SK-N-DZ (cell line): ENCODE data around the gene NRL.

Experiments used
- DNase-seq: peaks from one replicate; pipeline ENCODE4 v3.0.0-alpha.2; 2015; ENCODE audit warnings: low spot score

The NRL gene

DNA sequence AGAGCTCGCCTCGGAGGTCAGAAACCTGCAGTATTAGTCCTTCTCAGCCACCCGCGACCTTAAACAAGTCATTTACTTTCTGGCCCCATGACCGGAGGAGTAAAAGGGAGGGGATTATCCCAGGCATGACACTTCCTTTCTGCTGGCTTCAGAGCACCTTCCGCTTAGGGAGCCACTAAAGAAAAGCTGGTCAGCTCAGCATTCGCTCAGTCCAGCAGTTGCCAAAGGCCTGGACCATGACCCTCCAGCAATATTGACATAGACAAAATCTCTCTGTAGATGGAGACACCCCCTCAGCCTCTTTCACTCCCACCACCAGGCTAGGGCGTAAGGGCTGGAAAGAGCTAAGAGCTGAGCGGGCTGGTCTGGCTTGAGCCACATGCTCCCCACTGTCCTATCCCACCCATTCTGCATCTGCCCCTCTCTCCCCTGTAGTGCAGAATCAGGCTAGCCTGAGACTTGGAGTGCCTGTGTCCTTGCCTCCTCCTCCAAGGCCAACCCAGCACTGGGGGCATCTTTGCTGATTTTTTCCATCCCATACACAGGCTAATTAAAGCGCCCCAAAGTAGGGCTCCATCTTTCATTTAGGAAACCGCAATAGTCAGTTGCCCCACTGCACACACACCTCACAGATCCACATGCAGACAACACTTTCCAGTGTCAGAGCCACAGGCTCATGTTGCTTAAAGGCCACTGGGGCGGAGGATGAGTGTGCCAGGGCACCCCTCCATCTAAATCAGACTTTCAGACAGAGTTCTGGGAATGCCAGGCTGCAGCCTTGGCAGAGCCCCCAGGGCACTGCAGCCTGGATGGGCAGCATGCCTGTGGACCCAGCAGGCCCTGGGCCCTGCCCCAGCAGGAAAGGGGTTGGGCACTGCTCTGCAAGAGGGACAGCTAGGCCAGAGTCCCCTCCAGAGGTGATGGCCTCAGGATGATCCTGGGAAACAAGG lies 47.3 kb downstream of the NRL start:
- no peak for DNase-seq

DNA sequence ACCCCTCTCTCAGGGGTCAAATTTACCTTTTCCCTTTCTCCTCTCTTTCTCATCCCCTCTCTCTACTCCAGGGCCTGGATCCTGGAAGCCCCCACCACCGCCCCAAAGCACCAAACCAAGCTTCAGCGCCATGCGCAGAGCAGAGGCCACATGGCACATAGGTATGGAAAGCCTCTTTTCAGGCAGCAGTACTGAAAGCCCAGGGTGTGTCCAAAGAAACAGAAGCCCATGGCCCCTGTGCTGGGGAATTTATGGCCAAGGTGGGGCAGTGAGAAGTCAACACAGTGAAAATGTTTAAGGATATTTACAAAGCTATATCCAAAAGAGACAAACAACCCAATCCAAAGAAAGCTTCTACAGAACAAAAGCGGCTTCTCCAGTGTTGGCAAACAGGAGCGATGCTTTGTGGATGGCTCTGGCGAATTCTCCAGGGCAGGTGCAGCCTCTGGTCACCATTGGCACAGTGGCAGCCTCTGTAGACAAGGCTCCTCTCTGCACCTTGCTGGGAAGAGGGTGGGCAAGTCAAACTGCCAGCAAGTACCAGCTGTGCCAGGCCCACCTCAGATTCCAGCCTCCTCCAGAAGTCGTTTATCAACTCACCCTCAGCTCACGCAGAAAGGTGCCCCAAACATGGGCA lies 48.1 kb downstream of the NRL start:
- DNase-seq = no peak

DNA sequence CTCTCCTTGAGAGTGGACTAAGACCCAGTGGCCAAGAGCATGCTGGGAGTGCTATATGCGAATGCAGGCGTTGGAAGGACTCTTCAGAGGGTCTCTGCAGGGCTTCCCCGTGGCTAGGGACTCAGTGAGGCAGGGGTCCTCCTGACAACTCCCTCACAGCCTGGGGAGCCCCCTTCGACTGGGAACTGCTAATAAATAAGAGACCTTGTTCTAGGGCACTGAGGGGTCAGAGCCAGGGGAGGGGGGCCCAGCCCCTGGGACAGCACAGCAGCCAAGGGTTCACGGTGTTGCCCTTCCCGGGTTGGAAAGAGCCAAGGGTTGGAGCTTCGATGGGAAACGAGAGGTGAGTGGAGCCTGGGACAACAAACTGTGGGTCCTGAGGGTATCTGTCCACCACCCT lies 49.3 kb downstream of the NRL start:
- DNase-seq = no peak

DNA sequence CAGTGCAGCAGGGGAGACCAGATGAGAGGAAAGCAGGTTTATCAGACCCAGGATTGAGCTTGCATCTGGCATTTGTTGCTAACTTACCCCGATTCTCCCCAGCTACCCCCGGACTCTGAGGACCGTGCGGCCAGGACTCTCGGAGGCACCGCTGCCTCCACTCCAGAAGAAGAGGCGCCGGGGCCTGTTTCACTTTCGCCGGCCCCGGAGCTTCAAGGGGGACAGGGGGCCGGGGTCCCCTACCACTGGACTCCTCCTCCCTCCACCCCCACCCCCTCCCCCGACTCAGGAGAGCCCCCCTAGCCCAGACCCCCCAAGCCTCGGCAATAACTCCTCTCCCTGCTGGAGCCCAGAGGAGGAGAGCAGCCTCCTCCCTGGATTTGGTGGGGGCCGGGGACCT lies 49.9 kb downstream of the NRL start:
- no peak for DNase-seq

DNA sequence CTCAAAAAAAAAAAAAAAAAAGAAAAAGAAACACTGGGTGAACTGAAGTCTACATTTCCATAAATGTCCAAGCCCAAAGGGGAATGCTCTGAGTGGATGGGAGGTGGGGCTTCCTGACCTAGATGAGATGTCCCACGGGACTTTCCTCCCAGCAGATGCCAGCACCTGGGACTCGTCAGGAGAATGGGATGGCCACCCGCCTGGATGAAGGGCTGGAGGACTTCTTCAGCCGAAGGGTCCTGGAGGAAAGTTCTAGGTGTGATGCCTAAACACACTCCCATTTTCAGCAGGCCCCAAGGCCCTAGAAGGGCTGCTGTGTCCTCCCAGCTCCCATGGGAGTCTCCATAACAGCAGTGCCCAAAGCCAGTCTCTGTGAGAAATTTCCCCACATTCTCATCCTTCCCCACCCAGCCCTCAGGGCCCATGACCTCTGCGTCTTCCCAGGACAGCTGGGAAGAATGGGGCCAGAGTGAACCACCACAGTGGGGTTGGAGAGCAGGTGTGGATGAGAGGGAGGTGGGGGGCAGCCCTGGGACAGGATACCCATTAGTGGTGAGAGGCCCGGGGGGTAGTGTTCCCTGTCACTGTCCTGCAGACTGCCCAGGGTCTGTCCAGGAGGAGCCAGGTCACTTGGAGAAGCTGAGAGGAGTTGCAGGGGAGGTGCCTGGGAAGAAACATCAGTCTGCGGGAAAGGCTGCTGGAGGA lies 50.5 kb downstream of the NRL start:
- DNase-seq = peak; percentile 34

DNA sequence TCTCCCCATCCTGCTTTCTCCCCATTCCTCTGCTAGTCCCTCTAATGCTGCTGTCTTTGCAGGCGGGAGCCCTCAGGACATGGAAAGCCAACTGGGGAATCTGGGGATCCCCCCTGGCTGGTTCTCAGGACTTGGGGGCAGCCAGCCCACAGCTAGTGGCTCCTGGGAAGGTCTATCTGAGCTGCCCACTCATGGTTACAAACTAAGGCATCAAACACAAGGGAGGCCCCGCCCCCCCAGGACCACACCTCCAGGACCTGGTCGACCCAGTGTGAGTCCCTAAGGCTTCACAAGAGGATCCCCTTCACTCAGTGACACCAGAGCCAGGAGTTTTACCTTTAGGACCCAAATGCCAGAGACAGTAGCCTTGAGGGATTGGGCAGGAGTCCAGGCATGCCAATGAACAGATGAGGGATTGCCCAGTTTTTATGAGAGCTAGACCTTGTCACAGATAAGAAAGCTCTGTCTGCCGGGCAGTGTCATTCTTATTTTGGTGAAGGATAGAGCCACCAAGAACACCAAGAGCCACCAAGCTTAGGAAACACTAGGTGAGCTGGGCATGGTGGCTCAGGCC lies 51.4 kb downstream of the NRL start:
- DNase-seq = no peak

DNA sequence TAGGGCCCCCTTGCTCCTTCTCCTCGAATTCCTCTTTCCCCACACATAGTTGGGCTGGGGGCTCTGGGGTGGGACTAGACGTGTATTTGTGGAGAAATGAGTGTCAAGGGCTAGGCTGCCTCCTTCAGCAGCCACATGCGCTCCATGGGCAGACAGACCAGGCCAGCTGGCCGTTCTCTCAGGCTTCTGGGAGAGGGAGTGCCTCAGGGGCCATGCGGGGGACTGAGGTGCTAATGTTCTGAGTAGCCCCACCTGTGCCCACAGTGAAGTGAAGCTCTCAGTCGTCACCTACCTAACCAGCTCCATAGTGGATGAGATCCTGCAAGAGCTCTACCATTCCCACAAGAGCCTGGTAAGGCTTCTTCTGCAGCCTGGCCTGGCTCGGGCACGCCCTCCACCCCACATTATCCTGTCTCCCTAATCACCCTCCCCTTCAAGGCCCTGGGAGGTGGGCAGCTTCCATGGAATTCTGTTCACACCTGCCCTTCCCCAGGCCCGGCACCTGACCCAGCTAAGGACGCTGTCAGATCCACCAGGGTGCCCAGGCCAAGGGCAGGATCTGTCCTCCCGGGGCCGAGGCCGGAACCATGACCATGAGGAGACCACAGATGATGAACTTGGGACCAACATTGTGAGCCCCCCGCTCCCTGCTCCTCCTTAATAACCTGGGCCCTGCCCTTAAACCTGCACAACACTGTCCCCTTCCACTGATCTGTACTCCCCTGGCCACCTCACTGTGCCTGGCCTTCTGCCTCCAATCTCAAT lies 52.4 kb downstream of the NRL start:
- DNase-seq = no peak

DNA sequence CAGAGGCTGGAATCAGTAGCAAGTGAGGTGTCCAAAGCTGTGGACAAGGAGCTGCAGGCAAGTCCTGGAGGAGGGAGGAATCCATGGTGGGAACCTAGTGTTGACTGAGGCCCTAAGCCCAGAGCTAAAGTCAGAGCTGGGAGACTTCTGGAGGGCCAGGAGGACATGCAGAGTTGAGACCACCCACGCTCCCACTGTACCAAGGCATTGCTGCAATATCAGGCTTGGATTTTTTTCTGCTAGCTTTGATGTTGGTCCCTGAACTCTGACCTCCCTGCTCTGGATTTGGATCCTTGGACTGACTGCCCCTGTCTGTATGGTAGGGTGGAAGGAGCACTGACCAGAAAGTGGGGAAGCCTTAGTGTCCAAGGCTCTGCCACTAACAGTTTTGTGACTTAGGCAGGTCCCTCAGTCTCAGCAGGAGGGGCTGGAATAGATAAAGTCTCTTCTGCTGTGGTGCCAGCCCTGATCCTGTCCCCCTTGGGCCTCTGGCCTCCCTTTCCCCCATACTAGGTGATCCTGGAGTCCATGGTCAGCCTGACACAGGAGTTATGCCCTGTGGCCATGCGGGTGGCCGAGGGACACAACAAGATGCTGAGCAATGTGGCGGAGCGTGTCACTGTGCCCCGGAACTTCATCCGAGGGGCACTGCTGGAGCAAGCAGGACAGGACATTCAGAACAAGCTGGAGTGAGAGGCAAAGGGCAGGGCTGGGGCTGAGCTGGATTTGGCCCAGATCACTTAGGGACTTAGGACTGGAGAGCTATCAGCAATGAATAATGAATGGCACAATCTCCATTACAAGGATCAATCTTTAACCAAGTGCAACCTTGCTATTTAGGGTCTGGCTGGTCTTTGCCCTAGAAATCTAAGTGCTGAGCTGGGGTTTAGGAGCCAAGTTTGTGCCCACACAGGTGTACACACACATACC lies 53.5 kb downstream of the NRL start:
- DNase-seq = no peak

DNA sequence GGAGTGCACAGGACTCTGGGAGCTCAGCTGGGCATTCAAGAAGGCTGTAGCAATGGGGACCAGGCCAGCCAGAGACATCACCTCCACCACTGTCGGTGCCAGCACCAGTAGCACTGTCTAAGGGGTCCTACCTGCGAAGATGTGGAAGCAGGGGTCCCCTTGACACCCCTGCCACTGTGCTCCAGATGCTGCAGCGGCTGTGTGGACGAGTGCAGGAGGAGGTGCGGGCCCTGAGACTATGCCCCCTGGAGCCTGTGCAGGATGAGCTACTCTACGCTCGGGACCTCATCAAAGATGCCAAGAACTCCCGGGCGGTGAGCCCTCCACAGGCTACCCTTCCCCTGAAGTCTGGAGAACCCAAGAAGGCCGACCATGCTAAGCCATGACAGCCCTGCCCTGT lies 54.3 kb downstream of the NRL start:
- no peak for DNase-seq

DNA sequence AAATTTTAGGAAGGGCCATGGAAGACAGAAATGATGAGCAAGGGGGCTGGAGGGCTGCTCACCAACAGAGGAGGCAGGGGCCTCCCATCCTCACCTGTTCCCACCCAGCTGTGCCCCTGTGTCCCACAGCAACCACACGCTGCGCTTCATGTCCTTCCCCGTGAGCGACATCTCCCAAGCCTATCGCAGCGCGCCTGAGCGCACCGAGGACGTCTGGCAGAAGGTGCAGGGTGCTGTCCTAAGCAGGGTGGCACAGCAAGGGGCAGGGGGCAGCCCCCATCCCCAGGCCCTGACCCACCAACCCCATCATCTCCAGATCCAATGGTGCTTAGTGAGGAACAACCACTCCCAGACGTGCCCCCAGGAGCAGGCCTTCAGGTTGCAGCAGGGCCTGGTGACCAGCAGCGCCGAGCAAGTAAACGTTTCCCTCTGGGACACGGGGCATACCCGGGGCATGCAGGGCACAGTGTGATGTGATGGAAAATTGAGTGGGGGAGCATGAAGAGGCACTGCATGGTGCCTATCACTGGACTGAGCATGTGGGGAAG lies 54.8 kb downstream of the NRL start:
- no peak for DNase-seq

DNA sequence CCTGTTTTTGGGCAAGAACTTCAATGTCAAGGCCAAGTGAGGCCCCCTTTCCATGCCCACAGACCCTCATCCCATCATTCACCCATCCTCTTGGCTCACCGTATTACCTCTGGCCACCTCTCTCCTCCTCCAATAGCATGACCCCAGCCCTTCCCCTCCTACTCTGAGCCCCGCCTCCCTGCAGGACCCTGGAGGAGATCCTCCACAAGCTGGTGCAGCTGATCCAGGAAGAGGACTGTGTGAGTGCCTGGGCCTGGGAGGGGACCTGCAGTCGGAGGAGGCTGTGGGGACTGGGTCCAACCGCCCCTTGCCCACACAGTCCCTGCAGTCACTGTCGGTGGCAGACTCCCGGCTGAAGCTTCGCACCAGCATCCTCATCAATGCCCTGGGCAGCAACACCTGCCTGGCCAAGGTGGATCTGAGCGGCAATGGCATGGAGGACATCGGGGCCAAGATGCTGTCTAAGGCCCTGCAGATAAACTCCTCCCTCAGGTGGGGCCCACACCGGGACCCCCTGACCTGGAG lies 55.7 kb downstream of the NRL start:
- DNase-seq = no peak

DNA sequence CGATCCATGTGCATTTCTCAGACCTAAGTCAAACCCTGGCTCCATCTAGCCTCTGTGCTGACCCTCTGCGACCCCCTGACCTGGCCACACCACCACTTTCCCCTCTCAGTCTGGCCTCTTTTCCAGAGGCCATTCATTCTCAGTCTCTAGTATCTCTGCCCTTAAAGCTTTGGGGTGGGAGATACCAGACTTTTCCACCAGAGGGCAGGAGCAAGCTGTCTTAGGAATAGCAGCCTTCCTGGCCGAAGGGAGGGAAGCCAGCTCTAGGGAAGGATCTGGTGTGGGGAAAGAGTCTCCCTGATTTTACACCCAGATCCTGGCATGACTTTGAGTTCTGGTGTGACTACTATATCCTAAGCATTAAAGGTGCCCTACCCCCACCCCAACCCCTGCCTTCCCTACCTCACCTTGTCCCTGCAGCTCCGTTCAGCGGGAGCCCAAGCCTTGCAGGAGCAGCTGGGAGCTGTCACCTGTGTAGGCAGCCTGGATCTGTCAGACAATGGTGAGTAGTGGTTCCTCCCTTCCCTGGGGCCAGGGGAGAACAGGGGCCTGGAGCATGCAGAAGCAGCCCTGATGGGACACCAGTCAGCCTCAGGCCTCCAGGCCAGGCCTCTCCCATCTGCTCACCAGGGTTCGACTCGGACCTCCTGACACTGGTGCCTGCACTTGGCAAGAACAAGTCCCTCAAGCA lies 56.3 kb downstream of the NRL start:
- peak; percentile 73 for DNase-seq

DNA sequence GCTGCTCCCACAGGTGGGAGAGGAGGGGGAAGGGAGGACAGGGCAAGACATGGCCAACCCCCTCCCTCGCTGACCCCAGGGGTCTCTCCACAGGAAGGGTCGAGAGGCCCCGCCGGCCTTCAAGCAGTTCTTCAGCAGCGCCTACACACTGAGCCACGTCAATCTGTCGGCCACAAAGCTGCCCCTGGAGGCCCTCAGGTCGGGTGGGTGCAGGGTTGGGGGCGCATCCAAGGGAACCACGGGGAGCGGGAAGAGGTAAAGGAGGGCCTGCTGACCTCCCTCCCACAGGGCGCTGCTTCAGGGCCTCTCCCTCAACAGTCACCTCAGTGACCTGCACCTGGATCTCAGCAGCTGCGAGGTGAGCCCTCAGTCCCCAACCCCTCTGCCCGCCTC lies 56.9 kb downstream of the NRL start:
- no peak for DNase-seq

DNA sequence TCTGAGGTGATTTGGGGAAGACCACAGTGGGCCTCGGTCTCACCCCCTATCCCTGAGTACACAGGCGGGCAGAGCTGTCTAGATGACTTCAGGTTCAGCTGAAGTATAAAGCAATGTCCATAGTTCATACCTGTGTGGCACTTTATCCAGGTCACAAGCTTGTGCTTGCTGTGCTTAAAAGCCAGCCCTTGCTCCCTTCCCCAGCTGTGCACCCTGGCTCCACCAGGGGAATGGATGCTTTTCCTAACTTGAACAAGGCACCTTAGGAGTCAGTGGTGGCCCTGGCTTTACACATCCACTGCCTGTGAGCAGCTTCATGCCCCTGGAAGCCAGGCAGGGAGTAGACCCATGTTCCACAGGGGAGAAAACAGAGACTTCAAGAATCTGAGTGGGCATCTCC lies 57.5 kb downstream of the NRL start:
- DNase-seq = no peak

DNA sequence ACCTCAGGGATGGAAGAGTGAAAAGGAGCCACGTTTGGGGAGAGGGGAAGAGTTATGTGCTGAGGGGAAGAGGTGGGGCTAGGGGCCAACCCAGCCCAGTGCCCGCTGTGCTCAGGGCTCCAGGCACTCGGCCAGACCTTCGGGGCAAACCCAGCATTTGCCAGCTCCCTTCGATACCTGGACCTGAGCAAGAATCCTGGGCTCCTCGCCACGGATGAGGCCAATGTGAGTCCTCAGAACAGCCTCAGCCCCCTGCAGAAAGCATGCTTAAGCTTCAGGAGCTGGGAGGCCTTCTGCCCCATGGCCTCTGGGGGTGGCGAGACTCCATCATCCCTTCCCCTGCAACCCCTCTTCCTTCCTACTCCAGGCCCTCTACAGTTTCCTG lies 58.0 kb downstream of the NRL start:
- no peak for DNase-seq

DNA sequence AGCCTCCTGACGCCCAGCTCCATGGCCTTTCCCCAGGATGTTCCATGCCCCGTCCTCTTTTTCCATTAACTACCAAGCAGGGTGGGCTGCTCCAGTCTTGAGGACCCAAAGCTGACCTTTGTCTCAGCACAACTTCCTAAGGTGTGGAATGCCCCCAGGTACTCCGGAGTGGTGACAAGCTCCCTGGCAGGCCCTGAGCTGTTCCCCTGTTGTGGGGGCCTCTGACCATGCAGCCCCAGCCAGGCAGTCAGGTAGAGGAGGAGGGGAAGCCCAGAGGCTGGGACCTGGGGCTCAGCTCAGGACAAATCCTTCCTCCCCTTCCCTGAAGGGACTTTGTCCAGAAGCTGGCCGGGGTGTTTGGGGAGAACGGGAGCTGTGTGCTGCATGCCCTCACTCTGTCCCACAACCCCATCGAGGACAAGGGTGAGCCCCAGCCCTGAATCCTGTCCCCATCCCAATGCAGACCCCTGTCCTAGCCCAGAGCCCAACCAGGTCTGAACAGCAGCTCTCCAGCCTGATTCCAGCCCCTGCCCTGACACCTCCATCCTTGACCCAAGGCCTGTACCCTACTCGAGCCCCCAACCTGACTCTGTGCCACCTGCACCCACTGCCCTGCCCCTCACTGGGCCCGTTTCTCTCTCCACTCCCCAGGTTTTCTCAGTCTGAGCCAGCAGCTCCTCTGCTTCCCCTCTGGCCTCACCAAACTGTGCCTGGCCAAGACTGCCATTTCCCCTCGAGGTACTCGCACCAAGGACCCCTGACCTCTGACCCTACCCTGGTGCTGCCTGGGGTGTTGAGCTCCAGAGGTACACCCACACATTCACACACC lies 58.6 kb downstream of the NRL start:
- no peak for DNase-seq

DNA sequence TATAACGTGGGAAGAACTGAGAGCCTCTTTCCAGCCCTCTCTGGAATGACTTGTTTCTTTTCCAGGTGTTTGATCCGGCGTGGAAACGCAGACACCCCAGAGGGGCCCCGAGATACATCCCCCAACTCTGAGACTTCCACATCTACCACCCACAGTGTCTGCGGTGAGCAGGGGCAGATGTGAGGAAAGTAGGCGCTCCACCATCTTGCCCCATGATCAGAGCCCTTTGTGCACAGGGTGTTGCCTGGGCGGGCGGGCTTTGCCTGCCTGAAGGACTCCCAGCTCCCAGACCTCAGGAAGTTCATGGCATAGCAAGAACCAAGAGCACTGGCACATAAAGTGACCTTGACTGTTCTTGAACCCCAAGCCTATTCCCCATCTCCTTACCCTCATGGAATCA lies 60.1 kb downstream of the NRL start:
- no peak for DNase-seq

DNA sequence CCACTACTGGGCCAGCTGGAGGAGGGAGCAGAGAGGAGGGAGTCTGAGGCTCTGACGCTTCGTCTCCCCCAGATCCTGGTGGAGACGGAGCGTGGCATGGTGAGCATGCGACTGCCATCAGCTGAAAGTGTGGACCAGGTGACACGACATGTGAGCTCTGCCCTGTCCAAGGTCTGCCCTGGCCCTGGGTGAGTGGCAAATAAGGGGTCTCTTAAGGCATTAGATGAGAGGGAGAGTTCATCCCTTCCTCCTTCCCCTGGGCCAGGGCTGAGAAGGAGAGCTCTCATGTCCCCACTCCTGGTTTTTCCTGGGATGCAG lies 60.5 kb downstream of the NRL start:
- no peak for DNase-seq
